Ascending aorta (tissue), 2 donors: ENCODE measurements around the gene SPDYA. TPM values are rescaled to one million over a fixed set of nuclear protein-coding genes. Genes with fewer than 3 reads are reported as not detected.

Experiments
- DNase-seq, 2 donors: peaks; one replicate each; pipeline ENCODE4 v3.0.0-alpha.2; 2019; ENCODE audit warnings: low spot score in 2 of 2
- H3K27ac ChIP-seq, 2 donors: fragments of 200-600 bp; sonication (generic); one replicate each; pipeline ENCODE4 v1.5.1; 2016 to 2017; ENCODE audit warnings: mild to moderate bottlenecking in 1 of 2
- H3K27me3 ChIP-seq: fragments of 200-600 bp; sonication (generic); one replicate; pipeline ENCODE4 v1.5.1; 2017
- H3K36me3 ChIP-seq, 2 donors: fragments of 200-600 bp; sonication (generic); one replicate each; pipeline ENCODE4 v1.5.1; 2016
- H3K4me1 ChIP-seq, 2 donors: fragments of 200-600 bp; sonication (generic); one replicate each; pipeline ENCODE4 v1.5.1; 2016 to 2017; ENCODE audit warnings: mild to moderate bottlenecking in 1 of 2
- H3K4me3 ChIP-seq, 2 donors: fragments of 200-600 bp; sonication (generic); one replicate each; pipeline ENCODE4 v1.5.1; 2016 to 2017; ENCODE audit warnings: mild to moderate bottlenecking in 1 of 2
- H3K9me3 ChIP-seq, 2 donors: fragments of 200-600 bp; sonication (generic); one replicate each; pipeline ENCODE4 v1.5.1; 2016
- intact Hi-C: fragments of 100-400 bp; cut with DNase I; formaldehyde crosslinking; loops from one replicate; pipeline ENCODE4 v1.15.1; 2023
- total RNA-seq: library from RNA; depleted of rRNA; stranded (reverse); fragments of >200 nt; gene quantifications from one replicate; pipeline ENCODE4 v1.1.0, GENCODE V29; 2016
- TF ChIP-seq, protein P1 (sequence below), 3 experiments: fragments of 200-600 bp in 2 of 3; fragments of 450-650 bp in 1 of 3; sonication (generic) in 2 of 3; IDR thresholded peaks; one replicate each; pipeline ENCODE4 v1.5.1; 2016 to 2019; ENCODE audit warnings: antibody characterized with exemption in 3 of 3, mild to moderate bottlenecking in 1 of 3, moderate library complexity in 1 of 3

SPDYA gene
- total RNA-seq, result 0.32 TPM

DNA sequence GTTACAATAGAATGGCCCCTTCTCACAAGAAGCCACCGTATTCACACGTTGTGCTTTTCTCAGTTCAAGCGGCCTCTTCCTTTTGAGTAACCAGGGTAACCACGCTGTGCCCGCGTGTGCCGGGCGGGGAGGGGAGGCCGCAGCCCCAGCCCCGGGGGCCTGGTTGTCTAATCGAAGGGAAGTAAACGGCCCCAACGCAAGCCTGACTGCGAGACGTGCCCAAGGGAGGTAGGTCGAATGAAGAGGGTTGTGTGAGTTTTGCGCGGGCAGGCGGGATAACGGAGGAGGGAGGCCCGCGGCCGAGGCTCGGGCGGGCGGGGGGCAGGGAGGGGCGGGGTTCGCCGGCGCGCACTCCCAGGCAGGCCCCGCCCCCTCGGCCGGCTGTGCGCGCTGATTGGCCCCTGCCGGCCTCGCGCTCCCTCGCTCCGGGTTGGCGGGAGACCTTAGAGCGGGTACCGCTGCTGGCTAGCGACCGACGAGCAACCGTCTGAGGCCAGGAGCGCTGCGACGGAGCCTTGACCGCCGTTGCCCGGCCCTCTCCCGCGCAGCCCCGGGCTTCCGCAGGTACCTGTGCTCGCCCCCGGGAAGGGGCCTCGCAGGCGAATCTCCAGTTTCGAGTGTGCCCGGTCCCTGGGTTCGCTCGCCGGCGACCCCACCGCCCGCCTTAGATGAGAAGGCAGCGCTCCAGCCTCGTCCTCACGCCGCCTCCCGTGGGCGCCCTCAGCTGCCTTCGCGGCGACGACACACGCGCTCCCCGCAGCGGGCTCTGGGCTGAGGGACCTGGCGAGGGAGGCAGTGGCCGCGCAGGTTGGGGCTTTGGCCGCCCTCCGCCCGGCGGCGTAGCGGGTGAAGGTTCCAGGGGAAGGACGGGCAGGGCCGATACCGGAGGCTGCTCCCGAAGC, at the start of gene SPDYA:
SPDYA (plus strand) TSS at position 451 of the 902 bp plus-strand sequence. CDS start 5,181 bp downstream, outside the sequence.
- intact Hi-C loops, result loop anchor here (2.0 kb wide), 1 partner anchor 244 kb away; no protein-coding TSS in a partner anchor
- Histone ChIP-seq H3K36me3 (peaks cover 15 to 17% of the 10 kb centered on the region in 2 donors), H3K4me1 (peaks cover 11% of the 10 kb centered on the region in 2 donors), H3K27ac (peak within 1 kb of the TSS in 1 of 2 donors; percentile 55), H3K4me3 (peak within 1 kb of the TSS; percentile 58 to 69), H3K27me3 (no peaks in the 10 kb centered on the region), H3K9me3 (no peaks in the 10 kb centered on the region)
- TF ChIP-seq, protein P1, sequence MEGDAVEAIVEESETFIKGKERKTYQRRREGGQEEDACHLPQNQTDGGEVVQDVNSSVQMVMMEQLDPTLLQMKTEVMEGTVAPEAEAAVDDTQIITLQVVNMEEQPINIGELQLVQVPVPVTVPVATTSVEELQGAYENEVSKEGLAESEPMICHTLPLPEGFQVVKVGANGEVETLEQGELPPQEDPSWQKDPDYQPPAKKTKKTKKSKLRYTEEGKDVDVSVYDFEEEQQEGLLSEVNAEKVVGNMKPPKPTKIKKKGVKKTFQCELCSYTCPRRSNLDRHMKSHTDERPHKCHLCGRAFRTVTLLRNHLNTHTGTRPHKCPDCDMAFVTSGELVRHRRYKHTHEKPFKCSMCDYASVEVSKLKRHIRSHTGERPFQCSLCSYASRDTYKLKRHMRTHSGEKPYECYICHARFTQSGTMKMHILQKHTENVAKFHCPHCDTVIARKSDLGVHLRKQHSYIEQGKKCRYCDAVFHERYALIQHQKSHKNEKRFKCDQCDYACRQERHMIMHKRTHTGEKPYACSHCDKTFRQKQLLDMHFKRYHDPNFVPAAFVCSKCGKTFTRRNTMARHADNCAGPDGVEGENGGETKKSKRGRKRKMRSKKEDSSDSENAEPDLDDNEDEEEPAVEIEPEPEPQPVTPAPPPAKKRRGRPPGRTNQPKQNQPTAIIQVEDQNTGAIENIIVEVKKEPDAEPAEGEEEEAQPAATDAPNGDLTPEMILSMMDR (IDR thresholded peaks at IDR 0.05), result peak in 2 of 3 experiments; percentile 9 to 23
- peak; percentile 36 to 85 for DNase-seq

DNA sequence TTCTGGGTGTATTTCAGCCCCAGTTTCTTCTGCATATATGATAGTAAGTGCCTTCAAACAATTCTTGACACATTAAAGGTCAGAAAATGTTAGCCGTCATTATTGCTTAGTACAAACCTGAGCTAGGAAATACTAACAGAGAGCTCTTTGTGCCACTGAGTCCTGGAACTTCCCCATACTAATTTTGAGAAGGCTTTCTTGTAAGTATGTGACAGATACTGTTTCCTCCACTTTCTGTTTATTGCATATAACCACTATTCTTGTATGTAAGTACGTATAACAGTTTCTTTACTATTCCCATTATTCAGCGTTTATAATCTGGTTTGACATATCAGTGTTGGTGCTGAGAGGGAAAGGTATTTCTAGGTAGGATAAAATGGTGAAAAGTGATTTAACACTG, 49.2 kb upstream of the SPDYA start:
- peaks cover 19 to 35% of the 10 kb centered on the region in 2 donors for H3K36me3 ChIP-seq
- H3K9me3 ChIP-seq, result no peaks in the 10 kb centered on the region
- TF ChIP-seq, protein P1 (IDR thresholded peaks at IDR 0.05), result no peak
- peaks cover 19 to 57% of the 10 kb centered on the region in 2 donors for H3K4me1 ChIP-seq
- peak overlapping the region in 1 of 2 donors; percentile 28 for H3K4me3 ChIP-seq
- no peaks in the 10 kb centered on the region for H3K27me3 ChIP-seq
- H3K27ac ChIP-seq, result peak overlapping the region; percentile 25 to 45
- no peak for DNase-seq
- intact Hi-C loops, result no loop called here

DNA sequence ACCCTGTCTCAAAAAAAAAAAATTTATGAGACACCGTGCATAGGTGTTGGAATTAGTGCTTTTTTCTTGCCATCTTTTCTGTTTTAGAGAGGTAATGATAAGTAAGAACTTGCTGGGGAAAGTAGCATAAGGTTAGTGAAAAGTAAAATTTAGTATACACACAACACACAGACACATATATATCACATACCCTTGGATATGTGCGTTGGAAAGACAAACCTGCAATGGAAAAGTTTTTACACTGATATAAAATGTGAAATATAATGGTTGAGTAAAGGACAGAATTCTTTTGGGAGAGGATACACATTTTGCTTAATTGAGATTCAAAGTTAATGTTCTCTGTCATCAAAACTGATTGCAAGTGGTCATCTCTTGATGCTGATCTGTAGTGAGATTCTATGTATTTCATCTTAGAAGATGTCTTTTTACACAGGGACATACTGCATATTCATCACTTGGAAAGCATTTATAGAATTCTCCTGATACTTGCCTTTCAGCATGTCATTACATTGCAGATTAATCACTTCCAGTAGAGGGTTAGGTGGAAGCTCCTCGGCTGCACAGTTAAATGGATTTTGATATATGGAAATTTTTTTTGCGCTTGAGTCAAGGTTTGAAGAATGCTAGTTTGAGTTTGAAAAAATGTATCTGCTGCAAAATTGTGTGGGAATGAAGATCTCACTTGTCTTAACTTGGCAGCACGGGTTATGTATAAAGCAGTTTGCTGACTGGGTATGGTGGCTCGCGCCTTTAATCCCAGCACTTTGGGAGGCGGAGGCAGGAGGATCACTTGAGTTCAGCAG, 45.5 kb upstream of the SPDYA start:
- no peaks in the 10 kb centered on the region for H3K9me3 ChIP-seq
- intact Hi-C loops, result loop anchor here (5.0 kb wide), 1 partner anchor 42 kb away; no protein-coding TSS in a partner anchor
- no peak overlapping the region for H3K27ac ChIP-seq
- no peak for DNase-seq
- TF ChIP-seq, protein P1 (IDR thresholded peaks at IDR 0.05), result no peak
- peak overlapping the region in 1 of 2 donors; percentile 41 for H3K4me3 ChIP-seq
- peaks cover 14 to 22% of the 10 kb centered on the region in 2 donors for H3K36me3 ChIP-seq
- H3K4me1 ChIP-seq, result peaks cover 22 to 76% of the 10 kb centered on the region in 2 donors
- no peaks in the 10 kb centered on the region for H3K27me3 ChIP-seq

DNA sequence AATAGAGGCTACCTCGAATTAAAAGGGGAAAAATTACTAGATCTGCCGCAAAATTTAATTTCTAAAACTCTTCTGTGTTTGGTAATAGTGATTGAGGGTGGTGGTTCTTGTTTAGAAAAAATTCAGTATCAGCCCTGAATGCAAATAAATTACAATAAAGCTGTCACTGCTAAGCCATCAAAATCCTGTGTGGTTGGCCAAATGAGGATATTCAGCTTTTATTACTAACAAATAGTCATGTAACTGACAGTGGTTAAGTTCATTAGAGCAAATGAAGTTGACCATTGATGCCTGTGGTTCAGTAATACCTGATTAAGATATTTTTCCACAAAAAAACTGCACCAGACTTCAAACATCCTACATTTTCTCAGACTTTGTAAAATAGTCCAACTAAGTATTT, 44.6 kb upstream of the SPDYA start:
- no peaks in the 10 kb centered on the region for H3K27me3 ChIP-seq
- peaks cover 5 to 12% of the 10 kb centered on the region in 2 donors for H3K36me3 ChIP-seq
- peak overlapping the region in 1 of 2 donors; percentile 41 for H3K4me3 ChIP-seq
- intact Hi-C loops, result loop anchor here (5.0 kb wide), 1 partner anchor 41 kb away; no protein-coding TSS in a partner anchor
- no peak for DNase-seq
- TF ChIP-seq, protein P1 (IDR thresholded peaks at IDR 0.05), result no peak
- H3K4me1 ChIP-seq, result peaks cover 22 to 79% of the 10 kb centered on the region in 2 donors
- H3K9me3 ChIP-seq, result no peaks in the 10 kb centered on the region
- H3K27ac ChIP-seq, result no peak overlapping the region

DNA sequence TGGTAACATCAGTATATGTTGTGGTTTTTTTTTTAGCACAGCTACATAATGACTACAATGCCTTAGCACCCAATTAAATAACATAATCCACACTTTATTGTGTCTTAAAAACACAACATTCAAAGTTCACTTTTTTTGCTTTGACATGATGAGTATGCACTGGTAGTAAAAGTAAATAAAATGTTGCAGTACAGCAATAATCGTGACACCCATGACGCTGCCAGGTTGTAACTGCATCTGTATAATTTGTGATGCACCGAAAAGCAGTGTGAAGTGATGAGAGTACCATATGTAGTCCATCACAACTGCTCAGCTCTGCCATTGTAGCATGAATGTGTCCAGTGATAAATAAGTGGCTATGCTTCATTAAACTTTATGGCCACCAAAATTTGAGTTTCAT, 43.3 kb upstream of the SPDYA start:
- peak overlapping the region in 1 of 2 donors; percentile 10 for H3K27ac ChIP-seq

More for the DNA sequence above, 43.3 kb upstream of the SPDYA start:
- TF ChIP-seq, protein P1 (IDR thresholded peaks at IDR 0.05), result no peak
- intact Hi-C loops, result loop anchor here (5.0 kb wide), 1 partner anchor 40 kb away; no protein-coding TSS in a partner anchor
- Histone ChIP-seq H3K4me1 (peaks cover 18 to 80% of the 10 kb centered on the region in 2 donors), H3K9me3 (no peaks in the 10 kb centered on the region), H3K4me3 (no peak overlapping the region), H3K27me3 (no peaks in the 10 kb centered on the region), H3K36me3 (peaks cover 0 to 7% of the 10 kb centered on the region in 2 donors)
- DNase-seq, result no peak
